ENCODE results near the gene SLC16A3.

Gene SLC16A3

DNA sequence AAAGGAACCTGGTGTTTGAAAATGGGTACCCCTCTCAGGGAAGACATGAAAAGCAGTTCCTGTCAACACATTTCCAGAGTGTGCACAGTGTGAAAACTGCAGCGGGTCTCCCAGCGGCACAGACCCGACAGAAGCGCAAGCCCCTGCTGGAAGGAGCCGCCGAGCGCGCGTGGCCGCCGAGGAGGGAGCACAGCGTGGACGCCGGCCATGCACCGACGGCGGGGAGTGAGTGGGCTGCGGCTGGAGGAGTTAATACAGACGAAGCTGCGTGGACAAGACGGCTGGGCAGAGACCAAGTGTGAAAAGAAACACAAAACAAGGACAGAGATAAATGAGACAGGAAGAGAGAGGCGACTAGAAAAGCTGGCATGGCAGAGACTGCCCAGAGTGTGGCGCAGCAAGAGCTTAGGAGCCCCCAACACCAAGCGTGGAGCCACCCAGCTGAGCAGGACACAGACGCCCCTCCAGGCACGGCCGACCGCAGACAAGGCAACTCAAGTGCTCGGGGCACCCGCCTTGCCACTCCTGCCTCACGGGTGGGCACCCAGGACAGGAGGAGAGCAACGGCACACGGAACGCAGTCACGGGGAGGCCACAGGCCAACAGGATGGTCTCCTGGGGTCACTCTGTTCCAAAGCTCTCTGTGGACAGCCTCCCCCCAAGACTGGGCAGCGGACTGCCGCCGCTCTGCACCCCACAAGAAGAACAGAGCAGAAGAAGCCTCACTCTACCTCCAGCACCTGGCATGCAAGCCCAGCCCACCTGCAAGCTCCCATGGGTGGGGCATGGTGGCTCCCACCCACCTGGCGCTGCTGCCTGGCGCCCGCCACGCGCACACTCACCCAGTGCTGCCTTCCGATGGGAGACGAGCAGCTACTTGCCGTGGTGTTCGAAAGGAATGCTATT, 16.5 kb downstream of the SLC16A3 start:
- DNase-seq (ENCODE audit: low read depth in 1 of 2, low spot score in 1 of 2): no peak
- H3K27ac ChIP-seq (replicated peaks): peak overlapping the region; percentile 55
- no peaks in the 10 kb centered on the region for H3K27me3 ChIP-seq (ENCODE audit: insufficient read depth, poor library complexity, severe bottlenecking)
- H3K4me3 ChIP-seq (replicated peaks; ENCODE audit: insufficient read depth, low read length): no peak overlapping the region
- TF ChIP-seq GABPA (IDR thresholded peaks at IDR 0.05; ENCODE audit: low read depth) (no peak), POLR2AphosphoS5 (IDR thresholded peaks at IDR 0.05; ENCODE audit: low read depth) (peak; percentile 9; the same call in 1 of the 2 replicates)

DNA sequence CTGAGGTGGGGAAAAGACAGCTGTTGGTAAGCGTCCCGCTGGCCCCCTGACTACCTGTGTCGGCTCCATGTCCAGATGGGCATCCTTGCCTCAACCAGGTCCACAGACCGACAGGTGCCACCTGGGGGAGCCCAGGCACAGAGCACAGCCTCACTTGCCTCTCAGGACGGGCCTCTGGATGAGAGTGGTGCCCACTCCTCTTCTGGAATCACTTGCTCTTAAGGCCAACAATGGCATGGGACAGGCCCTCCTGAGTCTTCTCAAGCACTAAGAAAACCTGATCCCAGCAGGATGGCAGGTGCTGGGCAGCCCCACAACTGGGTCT, 17.2 kb downstream of the SLC16A3 start:
- no peak overlapping the region for H3K4me3 ChIP-seq (replicated peaks; ENCODE audit: insufficient read depth, low read length)
- no peaks in the 10 kb centered on the region for H3K27me3 ChIP-seq (ENCODE audit: insufficient read depth, poor library complexity, severe bottlenecking)
- H3K27ac ChIP-seq (replicated peaks): no peak overlapping the region
- TF ChIP-seq SPI1 (IDR thresholded peaks at IDR 0.05; ENCODE audit: borderline replicate concordance, low read depth) (no peak), POLR2AphosphoS5 (IDR thresholded peaks at IDR 0.05; ENCODE audit: low read depth) (no peak), GABPA (IDR thresholded peaks at IDR 0.05; ENCODE audit: low read depth) (no peak)
- TF ChIP-seq, protein P1, sequence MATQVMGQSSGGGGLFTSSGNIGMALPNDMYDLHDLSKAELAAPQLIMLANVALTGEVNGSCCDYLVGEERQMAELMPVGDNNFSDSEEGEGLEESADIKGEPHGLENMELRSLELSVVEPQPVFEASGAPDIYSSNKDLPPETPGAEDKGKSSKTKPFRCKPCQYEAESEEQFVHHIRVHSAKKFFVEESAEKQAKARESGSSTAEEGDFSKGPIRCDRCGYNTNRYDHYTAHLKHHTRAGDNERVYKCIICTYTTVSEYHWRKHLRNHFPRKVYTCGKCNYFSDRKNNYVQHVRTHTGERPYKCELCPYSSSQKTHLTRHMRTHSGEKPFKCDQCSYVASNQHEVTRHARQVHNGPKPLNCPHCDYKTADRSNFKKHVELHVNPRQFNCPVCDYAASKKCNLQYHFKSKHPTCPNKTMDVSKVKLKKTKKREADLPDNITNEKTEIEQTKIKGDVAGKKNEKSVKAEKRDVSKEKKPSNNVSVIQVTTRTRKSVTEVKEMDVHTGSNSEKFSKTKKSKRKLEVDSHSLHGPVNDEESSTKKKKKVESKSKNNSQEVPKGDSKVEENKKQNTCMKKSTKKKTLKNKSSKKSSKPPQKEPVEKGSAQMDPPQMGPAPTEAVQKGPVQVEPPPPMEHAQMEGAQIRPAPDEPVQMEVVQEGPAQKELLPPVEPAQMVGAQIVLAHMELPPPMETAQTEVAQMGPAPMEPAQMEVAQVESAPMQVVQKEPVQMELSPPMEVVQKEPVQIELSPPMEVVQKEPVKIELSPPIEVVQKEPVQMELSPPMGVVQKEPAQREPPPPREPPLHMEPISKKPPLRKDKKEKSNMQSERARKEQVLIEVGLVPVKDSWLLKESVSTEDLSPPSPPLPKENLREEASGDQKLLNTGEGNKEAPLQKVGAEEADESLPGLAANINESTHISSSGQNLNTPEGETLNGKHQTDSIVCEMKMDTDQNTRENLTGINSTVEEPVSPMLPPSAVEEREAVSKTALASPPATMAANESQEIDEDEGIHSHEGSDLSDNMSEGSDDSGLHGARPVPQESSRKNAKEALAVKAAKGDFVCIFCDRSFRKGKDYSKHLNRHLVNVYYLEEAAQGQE (IDR thresholded peaks at IDR 0.05; ENCODE audit: insufficient replicate concordance, low read depth): no peak
- TF ChIP-seq, protein P2, sequence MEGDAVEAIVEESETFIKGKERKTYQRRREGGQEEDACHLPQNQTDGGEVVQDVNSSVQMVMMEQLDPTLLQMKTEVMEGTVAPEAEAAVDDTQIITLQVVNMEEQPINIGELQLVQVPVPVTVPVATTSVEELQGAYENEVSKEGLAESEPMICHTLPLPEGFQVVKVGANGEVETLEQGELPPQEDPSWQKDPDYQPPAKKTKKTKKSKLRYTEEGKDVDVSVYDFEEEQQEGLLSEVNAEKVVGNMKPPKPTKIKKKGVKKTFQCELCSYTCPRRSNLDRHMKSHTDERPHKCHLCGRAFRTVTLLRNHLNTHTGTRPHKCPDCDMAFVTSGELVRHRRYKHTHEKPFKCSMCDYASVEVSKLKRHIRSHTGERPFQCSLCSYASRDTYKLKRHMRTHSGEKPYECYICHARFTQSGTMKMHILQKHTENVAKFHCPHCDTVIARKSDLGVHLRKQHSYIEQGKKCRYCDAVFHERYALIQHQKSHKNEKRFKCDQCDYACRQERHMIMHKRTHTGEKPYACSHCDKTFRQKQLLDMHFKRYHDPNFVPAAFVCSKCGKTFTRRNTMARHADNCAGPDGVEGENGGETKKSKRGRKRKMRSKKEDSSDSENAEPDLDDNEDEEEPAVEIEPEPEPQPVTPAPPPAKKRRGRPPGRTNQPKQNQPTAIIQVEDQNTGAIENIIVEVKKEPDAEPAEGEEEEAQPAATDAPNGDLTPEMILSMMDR (IDR thresholded peaks at IDR 0.05; ENCODE audit: insufficient read depth, low read length): no peak
- DNase-seq (ENCODE audit: low read depth in 1 of 2, low spot score in 1 of 2): no peak

DNA sequence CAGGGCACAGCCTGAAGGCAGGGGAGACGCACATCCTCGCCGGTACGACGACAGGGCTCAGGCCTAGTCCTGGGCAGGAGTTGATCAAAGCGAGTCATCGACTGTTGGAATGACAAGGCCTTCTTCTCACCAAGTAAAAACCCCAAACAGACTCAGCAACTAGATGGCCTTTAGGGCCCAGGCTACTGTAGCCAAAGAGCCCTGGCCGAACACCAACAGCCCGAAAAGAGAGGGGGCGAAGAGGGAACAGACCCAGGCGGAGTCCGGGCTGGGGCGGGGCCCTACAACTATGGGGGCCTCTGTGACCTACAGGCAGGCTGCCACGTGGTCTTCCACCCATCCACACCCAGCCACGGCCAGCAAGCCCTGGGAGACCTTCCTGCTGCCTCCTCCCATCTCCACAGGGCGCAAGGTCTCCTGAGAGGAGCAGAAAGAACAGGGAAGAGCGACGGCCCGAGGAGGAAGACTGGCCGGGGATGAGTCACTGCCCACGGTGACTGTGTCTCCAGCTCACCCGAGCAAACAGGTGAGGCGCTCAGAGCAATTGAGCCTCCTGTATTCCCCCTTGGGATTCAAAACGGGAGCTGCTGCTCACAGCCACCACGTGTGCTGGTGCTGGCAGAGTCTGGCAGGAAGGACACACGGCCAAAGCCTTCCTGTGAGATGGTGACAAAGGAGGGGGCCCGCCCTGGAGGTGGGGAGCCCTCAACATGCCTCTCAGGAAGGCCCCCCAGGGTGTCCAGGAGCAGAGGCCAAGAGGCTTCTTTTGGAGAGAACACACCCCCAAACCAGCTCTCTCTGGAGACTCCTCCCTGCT, 17.7 kb downstream of the SLC16A3 start:
- no peak for DNase-seq (ENCODE audit: low read depth in 1 of 2, low spot score in 1 of 2)
- H3K27me3 ChIP-seq (ENCODE audit: insufficient read depth, poor library complexity, severe bottlenecking): no peaks in the 10 kb centered on the region
- no peak; the same call in 1 of the 2 replicates for TF ChIP-seq POLR2AphosphoS5 (IDR thresholded peaks at IDR 0.05; ENCODE audit: low read depth)
- TF ChIP-seq, protein P2 (IDR thresholded peaks at IDR 0.05; ENCODE audit: insufficient read depth, low read length): no peak
- no peak for TF ChIP-seq SPI1 (IDR thresholded peaks at IDR 0.05; ENCODE audit: borderline replicate concordance, low read depth)
- TF ChIP-seq, protein P1 (IDR thresholded peaks at IDR 0.05; ENCODE audit: insufficient replicate concordance, low read depth): no peak
- TF ChIP-seq GABPA (IDR thresholded peaks at IDR 0.05; ENCODE audit: low read depth): no peak
- no peak overlapping the region for H3K4me3 ChIP-seq (replicated peaks; ENCODE audit: insufficient read depth, low read length)
- no peak overlapping the region; the same call in 1 of the 2 replicates for H3K27ac ChIP-seq (replicated peaks)

Measured in HL-60 (cell line).